Mucosa of rectum (tissue), 2 donors: ENCODE results near the gene UFC1.
"Not testable (repeated sequence)": the region's sequence is repeated elsewhere in the genome, so short reads cannot be mapped to it uniquely, and the experiment has no call there.

ENCODE experiments used
- H3K27ac ChIP-seq, 2 donors: one replicate each; pipeline ENCODE4 v1.7.0; 2013; ENCODE audit warnings: inconsistent platforms in 2 of 2, low read depth in 2 of 2, low read length in 2 of 2
- H3K27me3 ChIP-seq, 2 donors: one replicate each; pipeline ENCODE4 v1.7.0; 2013; ENCODE audit warnings: low read length in 2 of 2; ENCODE audit not compliant: control insufficient read depth in 2 of 2, insufficient read depth in 2 of 2
- H3K36me3 ChIP-seq, 2 donors: one replicate each; pipeline ENCODE4 v1.7.0; 2013; ENCODE audit warnings: low read length in 2 of 2; ENCODE audit not compliant: control insufficient read depth in 2 of 2, insufficient read depth in 2 of 2
- H3K4me1 ChIP-seq, 2 donors: one replicate each; pipeline ENCODE4 v1.7.0; 2013; ENCODE audit warnings: low read length in 2 of 2, mild to moderate bottlenecking in 1 of 2; ENCODE audit not compliant: control insufficient read depth in 2 of 2, insufficient read depth in 2 of 2
- H3K4me3 ChIP-seq, 2 donors: one replicate each; pipeline ENCODE4 v1.7.0; 2013; ENCODE audit warnings: low read length in 2 of 2
- H3K9ac ChIP-seq, 2 donors: one replicate each; pipeline ENCODE4 v1.7.0; 2013; ENCODE audit warnings: low read length in 2 of 2, low read depth in 1 of 2, mild to moderate bottlenecking in 1 of 2
- H3K9me3 ChIP-seq, 2 donors: one replicate each; pipeline ENCODE4 v1.7.0; 2013; ENCODE audit warnings: low read length in 2 of 2; ENCODE audit not compliant: control insufficient read depth in 2 of 2
- donor health status: healthy.
- donor health status: Normal muscosa, but diverticular disease.

The UFC1 gene

GRCh38 chr1:161153682-161154337 is at the start of gene UFC1:
Gene UFC1 (plus strand): TSS chr1:161153978. CDS start chr1:161153998, 20 bp downstream.
- Histone ChIP-seq H3K27me3 (no peaks in the 10 kb centered on the region), H3K36me3 (peaks cover 5 to 17% of the 10 kb centered on the region in 2 donors), H3K4me1 (peaks cover 2 to 5% of the 10 kb centered on the region in 2 donors), H3K9ac (peak within 1 kb of the TSS; percentile 87 to 100), H3K9me3 (no peaks in the 10 kb centered on the region), H3K4me3 (peak within 1 kb of the TSS; percentile 91 to 100), H3K27ac (peak within 1 kb of the TSS; percentile 94 to 97)

DNA sequence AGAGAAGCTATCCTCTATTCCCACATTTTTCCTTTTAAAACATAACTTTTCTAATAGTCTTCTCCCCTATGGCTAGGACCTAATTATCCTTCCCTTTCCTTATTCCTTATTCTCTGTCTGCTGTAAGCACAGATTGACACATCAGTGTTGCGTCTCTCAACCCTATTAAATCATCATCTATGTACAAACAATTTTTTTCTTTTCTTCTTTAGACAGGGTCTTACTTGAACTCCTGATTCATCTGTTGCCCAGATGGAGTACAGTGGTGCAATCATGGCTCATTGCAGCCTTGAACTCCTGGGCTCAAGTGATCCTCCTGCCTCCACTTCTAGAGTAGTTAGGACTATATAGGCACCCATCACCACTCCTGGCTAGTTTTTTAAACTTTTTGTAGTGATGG is 47.3 kb upstream of the UFC1 start:
- Histone ChIP-seq H3K36me3 (peaks cover 3 to 22% of the 10 kb centered on the region in 2 donors), H3K9me3 (no peaks in the 10 kb centered on the region), H3K27ac (no peak overlapping the region), H3K9ac (no peak overlapping the region), H3K27me3 (no peaks in the 10 kb centered on the region), H3K4me3 (no peak overlapping the region), H3K4me1 (no peaks in the 10 kb centered on the region)

- H3K36me3 ChIP-seq, result peaks cover 0 to 14% of the 10 kb centered on the region in 2 donors
- no peaks in the 10 kb centered on the region for H3K27me3 ChIP-seq
- peaks cover 0 to 2% of the 10 kb centered on the region in 2 donors for H3K4me1 ChIP-seq
- no peak overlapping the region for H3K4me3 ChIP-seq
- H3K9me3 ChIP-seq, result no peaks in the 10 kb centered on the region
- H3K9ac ChIP-seq, result no peak overlapping the region
- no peak overlapping the region for H3K27ac ChIP-seq
Observed at GRCh38 chr1:161111117-161111516, 42.7 kb upstream of the UFC1 start.

GRCh38 chr1:161111527-161111926 is 42.3 kb upstream of the UFC1 start:
- Histone ChIP-seq H3K27ac (no peak overlapping the region), H3K9ac (no peak overlapping the region), H3K27me3 (no peaks in the 10 kb centered on the region), H3K4me1 (peaks cover 2 to 3% of the 10 kb centered on the region in 2 donors), H3K9me3 (no peaks in the 10 kb centered on the region), H3K36me3 (peaks cover 0 to 14% of the 10 kb centered on the region in 2 donors), H3K4me3 (no peak overlapping the region)

- Histone ChIP-seq H3K9me3 (no peaks in the 10 kb centered on the region), H3K4me3 (no peak overlapping the region), H3K27ac (no peak overlapping the region), H3K9ac (no peak overlapping the region), H3K27me3 (no peaks in the 10 kb centered on the region), H3K4me1 (peaks cover 15 to 16% of the 10 kb centered on the region in 2 donors), H3K36me3 (peaks cover 0 to 10% of the 10 kb centered on the region in 2 donors)
Observed at GRCh38 chr1:161113915-161114314, 39.9 kb upstream of the UFC1 start.

DNA sequence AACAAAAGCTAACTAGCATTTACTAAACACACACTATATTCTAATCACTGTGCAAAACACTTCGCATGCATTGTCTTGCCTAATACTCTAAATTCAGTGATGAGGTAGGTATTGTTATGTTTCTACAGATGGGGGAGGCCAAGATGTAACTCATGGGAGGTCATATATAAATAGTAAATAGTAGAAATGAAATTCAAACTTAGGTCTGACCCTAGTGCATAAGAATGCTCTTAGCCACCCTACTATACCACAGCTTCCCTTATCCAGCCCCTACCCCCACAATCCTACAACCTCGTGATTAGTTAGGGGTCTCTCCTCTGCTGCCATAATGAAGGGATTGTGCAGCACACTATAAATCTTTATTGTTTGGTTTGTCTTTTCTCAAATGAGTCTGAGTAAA is 39.2 kb upstream of the UFC1 start:
- Histone ChIP-seq H3K9ac (no peak overlapping the region), H3K27ac (no peak overlapping the region)

DNA sequence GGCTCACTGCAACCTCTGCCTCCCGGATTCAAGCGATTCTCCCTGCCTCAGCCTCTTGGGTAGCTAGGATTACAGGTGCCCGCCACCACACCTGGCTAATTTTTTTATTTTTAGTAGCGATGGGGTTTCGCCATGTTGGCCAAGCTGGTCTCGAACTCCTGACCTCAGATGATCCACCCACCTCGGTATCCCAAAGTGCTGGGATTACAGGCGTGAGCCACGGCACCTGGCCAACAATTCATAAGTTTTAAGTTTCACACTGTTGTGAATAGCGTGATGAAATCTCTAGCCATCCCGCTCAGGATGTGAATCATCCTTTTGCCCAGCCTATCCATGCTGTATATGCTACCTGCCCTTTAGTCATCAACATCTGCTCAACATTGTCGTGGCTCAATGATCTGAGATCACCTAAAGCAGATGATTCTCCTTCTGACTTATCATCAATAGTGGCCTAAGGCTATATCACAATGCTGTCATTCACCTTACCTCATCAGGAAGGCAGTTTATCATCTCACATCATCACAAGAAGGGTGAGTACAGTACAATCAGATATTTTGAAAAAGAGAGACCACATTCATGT is 38.6 kb upstream of the UFC1 start:
- H3K27ac ChIP-seq, result no peak overlapping the region
- no peaks in the 10 kb centered on the region for H3K9me3 ChIP-seq
- peaks cover 1 to 5% of the 10 kb centered on the region in 2 donors for H3K36me3 ChIP-seq
- H3K9ac ChIP-seq, result no peak overlapping the region
- H3K27me3 ChIP-seq, result no peaks in the 10 kb centered on the region
- no peak overlapping the region for H3K4me3 ChIP-seq
- H3K4me1 ChIP-seq, result peaks cover 28% of the 10 kb centered on the region in 2 donors

More for the DNA sequence above, 39.2 kb upstream of the UFC1 start:
- H3K4me3 ChIP-seq, result no peak overlapping the region
- peaks cover 21 to 23% of the 10 kb centered on the region in 2 donors for H3K4me1 ChIP-seq
- no peaks in the 10 kb centered on the region for H3K27me3 ChIP-seq
- H3K36me3 ChIP-seq, result peaks cover 0 to 3% of the 10 kb centered on the region in 2 donors
- no peaks in the 10 kb centered on the region for H3K9me3 ChIP-seq

DNA sequence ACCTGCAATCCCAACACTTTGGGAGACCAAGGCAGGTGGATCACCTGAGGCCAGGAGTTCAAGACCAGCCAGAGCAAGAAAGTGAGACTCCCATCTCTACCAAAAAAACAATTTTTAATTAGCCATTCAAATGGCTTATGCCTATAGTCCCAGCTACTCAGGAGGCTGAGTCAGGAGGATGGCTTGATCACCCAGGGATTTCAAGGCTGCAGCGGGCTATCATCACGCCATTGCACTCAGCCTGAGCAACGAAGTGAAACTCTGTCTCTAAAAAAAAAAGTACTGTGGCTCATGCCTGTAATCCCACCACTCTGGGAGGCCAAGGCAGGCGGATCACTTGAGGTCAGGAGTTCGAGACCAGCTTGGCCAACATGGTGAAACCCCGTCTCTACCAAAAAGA is 37.8 kb upstream of the UFC1 start:
- not testable (repeated sequence) for H3K4me3 ChIP-seq, H3K9me3 ChIP-seq, H3K27ac ChIP-seq, H3K27me3 ChIP-seq, H3K9ac ChIP-seq
- peaks cover 8 to 11% of the 10 kb centered on the region in 2 donors for H3K36me3 ChIP-seq
- H3K4me1 ChIP-seq, result peaks cover 28 to 29% of the 10 kb centered on the region in 2 donors

DNA sequence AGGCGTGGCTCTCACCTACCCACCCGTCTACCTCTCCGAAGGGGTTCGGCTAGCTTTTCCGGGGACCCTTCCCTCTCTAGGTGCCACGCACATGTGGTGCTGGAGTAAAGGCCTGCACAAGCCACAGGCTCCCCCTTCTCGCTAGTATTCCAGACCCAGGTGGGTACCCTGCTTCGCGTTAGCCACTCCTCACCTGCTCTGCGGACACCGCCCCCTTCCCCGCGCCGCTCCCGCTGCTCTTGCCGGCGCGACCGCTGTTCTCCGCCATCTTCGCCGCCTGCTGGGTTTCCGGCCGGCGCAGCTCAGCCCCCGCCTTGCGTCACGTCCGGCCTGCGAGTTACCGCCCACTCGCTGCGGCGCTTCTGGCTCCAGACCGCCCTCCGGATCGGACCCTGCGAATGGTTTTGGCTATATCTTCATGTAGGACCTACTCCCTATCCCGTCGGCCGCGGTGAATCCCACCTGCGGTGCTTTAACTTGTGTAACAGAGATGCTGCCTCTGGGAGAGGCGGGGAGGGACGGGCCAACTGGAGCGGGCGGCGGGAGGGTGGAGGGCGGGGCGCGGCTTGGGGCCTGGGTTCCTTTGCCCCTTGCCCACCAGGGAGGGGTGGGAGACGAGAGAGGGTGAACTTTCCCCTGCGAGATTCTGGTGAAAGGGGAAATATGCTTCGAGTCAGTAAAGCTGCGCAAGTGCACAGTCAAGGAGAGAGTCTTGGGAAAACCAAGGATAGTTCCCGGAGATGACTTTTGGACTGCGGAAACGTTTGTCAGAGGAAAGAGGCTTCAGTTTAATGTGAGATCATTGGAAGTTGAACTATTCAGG is 35.8 kb upstream of the UFC1 start, which contains the start of the genes NIT1 and PFDN2:
Gene NIT1 (plus strand): TSS at position 347 of the 823 bp plus-strand sequence. CDS start 72 bp downstream, at position 419.
Gene PFDN2 (minus strand): TSS at position 279 of the 823 bp plus-strand sequence. CDS start 11 bp downstream, at position 268.
- Histone ChIP-seq H3K4me1 (peaks cover 27 to 28% of the 10 kb centered on the region in 2 donors), H3K27me3 (no peaks in the 10 kb centered on the region), H3K4me3 (peak within 1 kb of the TSS; percentile 76 to 98), H3K9ac (peak within 1 kb of the TSS; percentile 80 to 94), H3K9me3 (no peaks in the 10 kb centered on the region), H3K36me3 (peaks cover 28 to 31% of the 10 kb centered on the region in 2 donors), H3K27ac (peak within 1 kb of the TSS; percentile 94 to 96)
